ENCODE results near the gene EFHC1.

Gene EFHC1

DNA sequence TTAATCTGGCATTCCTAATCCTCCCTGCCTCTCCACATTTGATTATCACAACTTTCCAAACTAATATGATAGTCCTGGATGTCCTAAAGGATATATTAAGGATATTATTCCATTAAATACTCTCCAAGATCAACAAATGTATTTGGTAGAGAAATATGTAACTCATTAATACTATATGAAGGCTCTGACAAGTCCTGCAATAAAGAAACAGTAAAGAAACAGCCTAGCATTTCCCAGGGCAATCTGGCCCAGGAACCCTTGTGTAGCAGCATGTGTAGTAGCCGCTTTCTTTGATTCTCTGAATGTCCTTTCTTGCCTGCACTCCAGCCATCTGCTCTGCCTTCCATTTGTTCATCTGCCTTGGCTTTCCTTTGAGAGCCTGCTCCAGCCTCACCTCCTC lies 133.0 kb downstream of the EFHC1 start:
- no peak for DNase-seq (ENCODE audit: low read depth in 1 of 2, low spot score in 1 of 2)

GRCh38 chr6:52553719-52554118 lies 133.6 kb downstream of the EFHC1 start:
- DNase-seq (ENCODE audit: low read depth in 1 of 2, low spot score in 1 of 2) = no peak

- DNase-seq (ENCODE audit: low read depth in 1 of 2, low spot score in 1 of 2) = no peak
These were observed 134.6 kb downstream of the EFHC1 start for GRCh38 chr6:52554684-52555280.

- no peak for DNase-seq (ENCODE audit: low read depth in 1 of 2, low spot score in 1 of 2)
These were observed 135.5 kb downstream of the EFHC1 start for GRCh38 chr6:52555518-52556233.

GRCh38 chr6:52557389-52558265 lies 137.5 kb downstream of the EFHC1 start:
- DNase-seq (ENCODE audit: low read depth in 1 of 2, low spot score in 1 of 2) = no peak

GRCh38 chr6:52558266-52559000 lies 138.3 kb downstream of the EFHC1 start:
- no peak for DNase-seq (ENCODE audit: low read depth in 1 of 2, low spot score in 1 of 2)

- no peak for DNase-seq (ENCODE audit: low read depth in 1 of 2, low spot score in 1 of 2)
These were observed 140.3 kb downstream of the EFHC1 start for GRCh38 chr6:52560462-52560861.

DNA sequence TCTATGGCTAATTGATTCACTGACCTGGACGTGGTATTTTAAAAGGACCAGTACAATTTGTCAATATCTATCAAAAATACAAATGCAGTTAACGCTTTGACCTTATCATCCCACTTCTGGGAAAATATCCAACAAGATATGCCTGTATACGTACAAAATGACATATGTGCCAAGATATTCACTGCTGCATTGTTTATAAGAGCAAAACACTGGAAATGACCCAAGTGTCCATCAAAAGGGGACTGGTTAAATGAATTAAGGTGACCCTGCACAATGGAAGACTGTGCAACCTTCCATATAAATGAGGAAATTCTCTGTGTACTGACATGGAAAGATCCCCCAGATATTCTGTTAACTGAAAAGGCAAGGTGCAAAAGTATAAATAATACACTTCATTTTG lies 142.8 kb downstream of the EFHC1 start:
- DNase-seq (ENCODE audit: low read depth in 1 of 2, low spot score in 1 of 2) = no peak

DNA sequence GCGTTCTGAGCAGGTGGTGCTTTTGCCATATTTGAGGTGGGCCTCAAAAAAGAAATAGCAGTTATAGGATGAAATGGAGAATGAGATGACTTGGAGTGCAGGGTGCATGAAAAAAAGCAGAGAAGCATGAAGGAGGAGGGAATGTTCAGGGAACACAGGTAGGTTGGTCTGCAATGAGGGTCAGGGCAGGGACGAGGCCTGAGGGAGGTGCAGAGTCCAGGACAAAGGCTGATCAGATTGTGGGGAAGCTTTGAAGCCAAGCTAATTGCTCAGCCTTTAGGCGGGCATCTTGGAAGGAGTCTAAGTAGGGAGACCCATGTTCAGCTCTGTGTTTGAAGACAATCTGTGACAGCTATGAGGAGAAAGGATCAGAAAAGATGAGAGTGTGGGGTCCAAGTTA lies 144.7 kb downstream of the EFHC1 start:
- no peak for DNase-seq (ENCODE audit: low read depth in 1 of 2, low spot score in 1 of 2)

GRCh38 chr6:52566201-52566600 lies 146.1 kb downstream of the EFHC1 start:
- no peak for DNase-seq (ENCODE audit: low read depth in 1 of 2, low spot score in 1 of 2)

DNA sequence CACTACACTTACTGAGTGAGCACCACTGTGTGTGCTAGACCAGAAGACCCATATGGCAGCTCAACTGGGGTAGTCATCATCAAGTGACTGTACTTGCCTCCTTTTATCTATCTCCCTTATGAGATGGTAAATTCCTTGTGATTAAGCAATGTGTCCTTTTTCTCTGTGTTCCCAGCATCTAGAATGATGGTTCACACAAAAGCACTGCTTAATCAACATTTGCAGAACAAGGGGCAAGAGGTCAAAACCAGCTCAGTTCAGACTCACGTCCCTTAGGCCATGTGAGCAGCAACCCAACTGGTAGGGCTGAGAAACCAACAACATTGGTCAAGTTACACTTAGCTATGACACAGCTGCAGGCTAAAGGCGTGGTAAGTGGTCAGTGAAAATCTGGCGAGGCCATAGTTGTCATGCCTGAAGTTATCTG lies 146.7 kb downstream of the EFHC1 start:
- DNase-seq (ENCODE audit: low read depth in 1 of 2, low spot score in 1 of 2) = no peak

DNA sequence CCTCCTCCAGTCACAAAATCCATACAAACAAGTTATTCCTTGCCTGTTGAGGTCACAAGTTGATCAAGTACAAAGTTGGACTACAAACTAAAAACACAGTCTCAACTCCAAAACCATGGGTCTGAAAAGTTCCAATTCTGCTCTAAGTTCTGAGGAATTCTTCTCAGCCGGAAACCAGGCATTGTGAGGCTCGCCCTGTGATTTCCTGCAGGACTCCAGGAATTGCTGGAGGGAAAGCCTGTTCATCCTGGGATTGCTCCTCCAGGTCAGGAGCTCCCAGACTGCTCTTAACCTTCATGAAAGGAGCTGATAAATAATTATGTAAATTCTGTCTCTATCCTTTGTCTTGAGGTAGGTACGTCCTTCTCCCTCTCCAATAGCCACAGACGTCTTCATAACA lies 148.2 kb downstream of the EFHC1 start:
- DNase-seq (ENCODE audit: low read depth in 1 of 2, low spot score in 1 of 2) = no peak

DNA sequence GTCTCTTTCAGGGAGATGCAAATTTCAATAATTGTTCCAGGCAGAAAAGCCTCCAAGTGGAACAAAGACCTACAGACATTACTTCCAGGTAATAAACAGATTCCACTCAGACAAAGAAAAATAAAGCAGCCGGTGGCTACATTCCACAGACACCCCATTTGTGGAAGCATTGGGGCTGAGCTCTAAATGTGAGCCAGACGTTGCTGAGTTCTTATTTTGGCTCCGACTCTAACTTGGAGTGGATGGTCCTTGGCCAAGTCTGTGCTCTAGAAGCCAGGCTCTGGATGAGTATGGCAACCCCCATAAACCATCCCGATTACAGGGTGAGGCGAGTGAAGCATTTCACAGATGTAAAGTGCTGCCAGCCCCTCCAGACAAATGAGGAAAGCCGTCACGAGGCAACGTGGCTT lies 150.2 kb downstream of the EFHC1 start:
- no peak for DNase-seq (ENCODE audit: low read depth in 1 of 2, low spot score in 1 of 2)

DNA sequence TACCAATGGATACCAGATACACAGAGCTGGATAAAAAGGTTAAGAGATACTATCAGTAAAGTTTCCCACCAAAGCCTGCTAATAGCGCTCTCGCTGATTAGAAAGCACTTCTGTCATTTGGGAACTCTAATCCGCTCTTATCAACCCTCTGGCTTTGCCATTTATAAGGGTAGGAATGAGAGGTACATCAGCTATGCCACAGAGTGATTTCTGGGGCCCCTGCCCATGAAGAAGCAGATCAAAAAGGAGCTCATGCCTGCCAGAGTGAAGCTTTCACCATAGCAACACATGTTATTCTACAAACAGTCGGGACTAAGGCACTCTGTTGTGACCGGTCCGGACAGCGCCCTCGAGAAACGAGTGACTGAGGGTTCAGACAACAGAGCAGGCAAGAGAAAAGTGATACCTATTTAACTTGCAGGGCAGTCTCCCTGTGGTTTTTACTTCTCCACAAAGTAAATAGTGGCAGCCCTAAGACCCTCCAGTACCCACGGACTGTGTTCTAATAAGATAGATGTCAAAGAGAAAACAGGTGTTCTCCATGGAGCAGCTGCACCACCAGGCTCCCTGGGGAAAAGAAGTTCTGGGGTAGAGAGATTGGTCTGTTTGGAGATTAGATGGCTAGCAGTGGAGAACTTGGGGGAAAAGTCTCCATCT lies 151.1 kb downstream of the EFHC1 start:
- DNase-seq (ENCODE audit: low read depth in 1 of 2, low spot score in 1 of 2) = no peak

DNA sequence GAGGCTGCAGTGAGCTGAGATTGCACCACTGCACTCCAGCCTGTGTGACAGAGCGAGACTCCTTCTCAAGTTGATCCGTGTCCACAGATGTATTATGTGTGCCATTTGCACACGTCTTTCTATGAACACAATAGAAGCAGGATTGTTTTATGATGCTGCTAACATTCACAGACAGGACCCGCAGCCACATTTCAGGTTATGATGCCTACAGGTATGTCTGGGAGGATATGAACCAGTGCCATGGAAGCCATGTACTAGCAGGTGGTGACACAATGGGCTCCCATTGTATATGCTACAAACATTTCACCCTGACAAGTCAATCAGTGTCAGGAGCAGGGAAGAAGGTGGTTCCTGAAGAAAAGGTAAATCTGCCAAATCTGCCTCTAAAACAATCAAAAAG lies 152.4 kb downstream of the EFHC1 start:
- no peak for DNase-seq (ENCODE audit: low read depth in 1 of 2, low spot score in 1 of 2)

GRCh38 chr6:52573295-52573694 lies 153.2 kb downstream of the EFHC1 start:
- no peak for DNase-seq (ENCODE audit: low read depth in 1 of 2, low spot score in 1 of 2)
